Ishikawa (cell line): Measurements from ENCODE around the gene DIAPH3.
A peak's percentile ranks its signal among the peaks of the same experiment; 100 is the strongest.

Experiments used
- CEBPB ChIP-seq: IDR thresholded peaks from 2 replicates; pipeline ENCODE4 v1.6.1; 2012
- CREB1 ChIP-seq: IDR thresholded peaks from 2 replicates; pipeline ENCODE4 v1.6.1; 2012; ENCODE audit warnings: low read depth
- EGR1 ChIP-seq: IDR thresholded peaks from 2 replicates; pipeline ENCODE4 v1.6.1; 2012
- EP300 ChIP-seq: IDR thresholded peaks from 2 replicates; pipeline ENCODE4 v1.6.1; 2012; ENCODE audit warnings: borderline replicate concordance
- FOXM1 ChIP-seq: IDR thresholded peaks from 2 replicates; pipeline ENCODE4 v1.6.1; 2012; ENCODE audit warnings: low read depth, borderline replicate concordance
- MAX ChIP-seq: IDR thresholded peaks from 2 replicates; pipeline ENCODE4 v1.6.1; 2012
- RAD21 ChIP-seq: IDR thresholded peaks from 2 replicates; pipeline ENCODE4 v1.6.1; 2012; ENCODE audit warnings: low read depth
- TAF1 ChIP-seq: IDR thresholded peaks from 2 replicates; pipeline ENCODE4 v1.6.1; 2012; ENCODE audit warnings: low read depth, mild to moderate bottlenecking
- USF1 ChIP-seq: IDR thresholded peaks from 2 replicates; pipeline ENCODE4 v1.6.1; 2012
- YY1 ChIP-seq: IDR thresholded peaks from 2 replicates; pipeline ENCODE4 v1.6.1; 2012; ENCODE audit warnings: low read depth
- ZBTB7A ChIP-seq: IDR thresholded peaks from 2 replicates; pipeline ENCODE4 v1.6.1; 2012; ENCODE audit warnings: low read depth
- TF ChIP-seq, protein P1 (sequence below): IDR thresholded peaks from 2 replicates; pipeline ENCODE4 v1.6.1; 2012; ENCODE audit warnings: low read depth, mild to moderate bottlenecking

GRCh38 chr13:59771272-59771671, 392.5 kb downstream of the DIAPH3 start:
- TF ChIP-seq USF1 (no peak), MAX (no peak), RAD21 (peak; percentile 46; the same call in 1 of the 2 replicates), TAF1 (no peak), YY1 (no peak), CEBPB (no peak), CREB1 (no peak), ZBTB7A (no peak), EGR1 (no peak), FOXM1 (no peak), EP300 (no peak)
- TF ChIP-seq, protein P1, sequence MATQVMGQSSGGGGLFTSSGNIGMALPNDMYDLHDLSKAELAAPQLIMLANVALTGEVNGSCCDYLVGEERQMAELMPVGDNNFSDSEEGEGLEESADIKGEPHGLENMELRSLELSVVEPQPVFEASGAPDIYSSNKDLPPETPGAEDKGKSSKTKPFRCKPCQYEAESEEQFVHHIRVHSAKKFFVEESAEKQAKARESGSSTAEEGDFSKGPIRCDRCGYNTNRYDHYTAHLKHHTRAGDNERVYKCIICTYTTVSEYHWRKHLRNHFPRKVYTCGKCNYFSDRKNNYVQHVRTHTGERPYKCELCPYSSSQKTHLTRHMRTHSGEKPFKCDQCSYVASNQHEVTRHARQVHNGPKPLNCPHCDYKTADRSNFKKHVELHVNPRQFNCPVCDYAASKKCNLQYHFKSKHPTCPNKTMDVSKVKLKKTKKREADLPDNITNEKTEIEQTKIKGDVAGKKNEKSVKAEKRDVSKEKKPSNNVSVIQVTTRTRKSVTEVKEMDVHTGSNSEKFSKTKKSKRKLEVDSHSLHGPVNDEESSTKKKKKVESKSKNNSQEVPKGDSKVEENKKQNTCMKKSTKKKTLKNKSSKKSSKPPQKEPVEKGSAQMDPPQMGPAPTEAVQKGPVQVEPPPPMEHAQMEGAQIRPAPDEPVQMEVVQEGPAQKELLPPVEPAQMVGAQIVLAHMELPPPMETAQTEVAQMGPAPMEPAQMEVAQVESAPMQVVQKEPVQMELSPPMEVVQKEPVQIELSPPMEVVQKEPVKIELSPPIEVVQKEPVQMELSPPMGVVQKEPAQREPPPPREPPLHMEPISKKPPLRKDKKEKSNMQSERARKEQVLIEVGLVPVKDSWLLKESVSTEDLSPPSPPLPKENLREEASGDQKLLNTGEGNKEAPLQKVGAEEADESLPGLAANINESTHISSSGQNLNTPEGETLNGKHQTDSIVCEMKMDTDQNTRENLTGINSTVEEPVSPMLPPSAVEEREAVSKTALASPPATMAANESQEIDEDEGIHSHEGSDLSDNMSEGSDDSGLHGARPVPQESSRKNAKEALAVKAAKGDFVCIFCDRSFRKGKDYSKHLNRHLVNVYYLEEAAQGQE = no peak
